Suprapubic skin (tissue), 4 donors: Measurements from ENCODE around the gene NCLN.

Source experiments
- CTCF ChIP-seq, 2 donors: fragments of 200-600 bp in 1 of 2; fragments of 450-650 bp in 1 of 2; sonication (generic) in 1 of 2; IDR thresholded peaks; one replicate each; pipeline ENCODE4 v1.5.1; 2016 to 2019; ENCODE audit warnings: antibody characterized with exemption in 2 of 2, mild to moderate bottlenecking in 1 of 2, moderate library complexity in 1 of 2
- EP300 ChIP-seq: sonication (generic); formaldehyde crosslinking; IDR thresholded peaks from one replicate; pipeline ENCODE4 v1.6.1; 2017; ENCODE audit warnings: antibody characterized with exemption
- POLR2A ChIP-seq, 2 donors: fragments of 450-650 bp; IDR thresholded peaks; one replicate each; pipeline ENCODE4 v1.6.1; 2017; ENCODE audit warnings: antibody characterized with exemption in 2 of 2, mild to moderate bottlenecking in 2 of 2, moderate library complexity in 2 of 2
- POLR2AphosphoS5 ChIP-seq, 3 donors: sonication (generic); formaldehyde crosslinking; IDR thresholded peaks; one replicate each; pipeline ENCODE4 v1.6.1; 2017; ENCODE audit warnings: antibody characterized with exemption in 3 of 3

GRCh38 chr19:3245050-3245449 is 59.3 kb downstream of the NCLN start:
- no peak for TF ChIP-seq CTCF (IDR thresholded peaks at IDR 0.05)
- no peak for TF ChIP-seq POLR2A (IDR thresholded peaks at IDR 0.05)
- no peak for TF ChIP-seq POLR2AphosphoS5 (IDR thresholded peaks at IDR 0.05)
- no peak for TF ChIP-seq EP300
